Measurements from ENCODE around the gene RING1. TPM values are rescaled to one million over a fixed set of nuclear protein-coding genes. Genes with fewer than 3 reads are reported as not detected.

Gene RING1
- total RNA-seq, 1 donor from 2014 or later: 22.5 TPM

- DNase-seq: peak; percentile 95
Observed at GRCh38 chr6:33247977-33248642, 39.8 kb downstream of the RING1 start.

GRCh38 chr6:33248643-33248931 lies 40.3 kb downstream of the RING1 start:
- no peak for DNase-seq

DNA sequence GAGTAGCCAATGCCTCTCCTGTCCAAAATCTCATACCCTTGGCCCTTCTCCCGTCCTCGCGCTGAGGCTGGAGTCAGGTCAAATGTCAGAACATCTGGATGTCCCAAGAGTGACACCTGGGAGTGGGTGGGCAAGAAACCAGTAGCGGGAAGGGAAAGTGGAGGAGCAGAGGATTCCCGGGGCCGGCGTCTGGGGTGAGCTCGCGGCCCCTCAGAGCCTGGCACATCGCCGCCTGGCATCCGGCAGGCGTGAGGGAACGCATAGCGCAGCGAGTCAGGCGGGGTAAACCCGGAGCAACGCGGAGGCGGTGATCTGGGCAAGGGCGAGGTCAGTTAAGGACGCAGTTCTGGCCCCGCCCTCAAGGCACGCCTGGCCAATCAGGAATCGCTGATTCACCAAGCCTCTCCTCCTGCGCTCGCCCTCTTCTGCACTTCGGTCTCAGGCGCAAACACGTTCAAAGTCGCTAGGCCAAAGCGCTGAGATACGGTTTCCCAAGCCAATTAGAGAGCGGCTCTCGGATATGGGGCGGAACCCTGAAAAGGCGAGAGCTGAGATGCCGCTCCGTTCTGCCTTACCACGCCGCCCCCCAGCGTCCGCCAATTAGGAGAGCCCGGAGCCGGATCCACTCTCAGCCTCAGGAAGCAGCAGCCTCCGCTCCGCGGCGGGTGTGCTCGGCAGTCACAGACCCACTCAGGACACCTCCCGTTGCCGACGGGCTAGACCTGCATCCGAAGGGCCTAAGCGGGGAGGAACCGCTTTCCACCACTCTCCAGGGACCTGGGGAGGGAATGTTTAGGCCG lies 40.8 kb downstream of the RING1 start:
- DNase-seq: peak; percentile 99

DNA sequence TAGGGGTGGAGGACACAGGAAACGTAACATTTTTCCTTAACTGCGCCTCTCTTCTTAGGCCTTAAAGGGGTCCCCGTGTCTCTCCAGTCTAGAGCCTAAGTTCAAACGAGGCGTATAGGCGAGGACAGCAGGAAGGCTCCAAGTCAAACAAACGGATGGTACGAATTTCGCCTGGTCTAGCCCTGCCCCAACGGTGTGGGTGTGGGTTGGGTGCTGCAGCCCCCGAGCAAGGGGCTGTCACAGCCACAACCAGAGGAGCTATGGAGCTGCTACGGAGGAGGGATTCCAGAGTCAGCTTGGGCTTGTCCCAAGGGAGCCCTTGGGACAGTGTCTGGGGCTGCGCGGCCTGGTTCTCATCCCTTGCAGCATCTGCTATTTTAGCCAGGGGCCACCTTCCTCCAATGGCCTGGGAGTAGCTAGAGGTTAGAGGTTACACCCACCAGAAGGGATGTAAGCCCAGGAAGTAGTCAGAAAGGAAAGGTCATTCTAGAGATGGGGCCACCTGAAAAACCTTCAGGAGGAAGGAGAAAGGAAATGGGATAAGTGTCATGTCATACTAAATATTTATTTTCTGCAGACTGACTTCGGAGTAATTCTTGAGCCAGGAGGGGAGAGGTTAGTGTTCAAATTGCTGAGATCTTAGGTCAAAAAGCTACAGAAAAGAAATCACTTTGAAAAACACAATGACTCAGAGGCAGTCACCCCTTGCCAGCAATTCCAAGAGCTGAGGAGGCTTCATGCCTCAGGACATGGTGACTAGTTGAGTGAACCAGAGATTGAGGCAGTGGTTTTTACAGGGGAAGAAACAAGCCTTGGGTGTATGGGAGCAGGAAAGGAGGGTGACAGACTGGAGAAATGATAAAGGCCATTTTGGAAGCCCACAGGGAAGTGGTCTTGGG lies 41.7 kb downstream of the RING1 start:
- DNase-seq: no peak

- DNase-seq: no peak
Observed at GRCh38 chr6:33250731-33251130, 42.4 kb downstream of the RING1 start.

DNA sequence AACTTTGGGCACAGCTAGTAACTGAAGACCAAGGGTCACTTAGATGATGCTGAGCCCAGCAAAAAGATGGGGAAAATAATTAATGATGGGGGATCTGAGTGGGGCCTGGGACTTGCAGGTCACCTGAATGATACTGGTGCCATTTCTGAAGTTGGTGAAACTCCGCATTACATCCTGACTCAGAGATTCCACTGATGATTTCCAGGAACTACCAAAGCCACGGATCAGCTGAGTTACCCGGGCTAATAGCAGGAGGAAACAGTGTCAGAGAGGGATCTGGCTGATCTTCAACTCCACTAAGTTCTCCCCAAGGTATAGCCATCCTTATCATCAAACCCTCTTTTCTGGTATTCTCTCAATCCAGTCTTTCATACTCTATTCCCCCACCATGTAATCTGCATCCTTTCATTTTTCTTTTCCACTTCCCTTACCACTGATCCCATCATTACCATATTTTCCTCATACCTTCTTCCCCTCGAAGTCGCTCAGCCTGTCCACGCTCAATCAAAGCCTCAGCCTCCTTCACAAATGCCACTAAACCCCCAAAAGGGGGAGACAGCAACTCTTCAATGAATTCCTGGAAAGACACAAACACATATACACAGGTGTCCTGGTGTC lies 43.2 kb downstream of the RING1 start:
- DNase-seq: no peak

GRCh38 chr6:33252759-33253158 lies 44.5 kb downstream of the RING1 start:
- DNase-seq: no peak

- DNase-seq: no peak
Observed at GRCh38 chr6:33254591-33254990, 46.3 kb downstream of the RING1 start.

GRCh38 chr6:33259032-33259431 lies 50.7 kb downstream of the RING1 start:
- DNase-seq: no peak

Small RNA genes lying within 50 kb of the gene (small RNA-seq; reads per million reads assigned to genes)
- gene MIR219A1 (ENCODE audit: low replicate concordance) (1.3 reads per million, percentile 87 among the genes with 10 or more reads in this experiment), gene RNY4P10 (ENCODE audit: low replicate concordance) (0.06 reads per million)

Other genes with a start within 250 kb of the RING1 start
- 84.5 TPM for gene BRD2, start 239.9 kb upstream of the RING1 start, total RNA-seq
- gene HLA-DOA, start 198.9 kb upstream of the RING1 start, total RNA-seq: 1.6 TPM
- gene HLA-DPA1, start 134.9 kb upstream of the RING1 start, total RNA-seq: 15.6 TPM
- gene HLA-DPB1, start 132.5 kb upstream of the RING1 start, total RNA-seq: 9.9 TPM
- 5.7 TPM for gene COL11A2, start 16.0 kb upstream of the RING1 start, total RNA-seq
- gene RXRB, start 7.8 kb upstream of the RING1 start, total RNA-seq: 28.5 TPM
- gene SLC39A7, start 7.6 kb upstream of the RING1 start, total RNA-seq: 70.4 TPM
- gene HSD17B8, start 3.8 kb upstream of the RING1 start, total RNA-seq: 24.7 TPM
- gene VPS52, start 63.4 kb downstream of the RING1 start, total RNA-seq: 35.7 TPM
- gene RPS18, start 63.6 kb downstream of the RING1 start, total RNA-seq: 2,268 TPM
- gene B3GALT4, start 68.6 kb downstream of the RING1 start, total RNA-seq: 4.6 TPM
- 52.9 TPM for gene WDR46, start 80.7 kb downstream of the RING1 start, total RNA-seq
- 14.9 TPM for gene PFDN6, start 81.1 kb downstream of the RING1 start, total RNA-seq
- 51.9 TPM for gene RGL2, start 90.4 kb downstream of the RING1 start, total RNA-seq
- gene TAPBP, start 105.6 kb downstream of the RING1 start, total RNA-seq: 48.3 TPM
- gene ZBTB22, start 109.2 kb downstream of the RING1 start, total RNA-seq: 15.0 TPM
- gene DAXX, start 114.5 kb downstream of the RING1 start, total RNA-seq: 20.6 TPM
- 12.2 TPM for gene KIFC1, start 183.3 kb downstream of the RING1 start, total RNA-seq
- gene PHF1, start 202.5 kb downstream of the RING1 start, total RNA-seq: 19.5 TPM
- gene CUTA, start 209.6 kb downstream of the RING1 start, total RNA-seq: 58.4 TPM
- gene SYNGAP1, start 211.6 kb downstream of the RING1 start, total RNA-seq: 6.2 TPM
- gene ZBTB9, start 246.1 kb downstream of the RING1 start, total RNA-seq: 5.4 TPM